ENCODE measurements around the gene NHEJ1. TPM values are rescaled to one million over a fixed set of nuclear protein-coding genes. Genes with fewer than 3 reads are reported as not detected.

The NHEJ1 gene
- polyA plus RNA-seq, 3 donors, result 12.6 to 20.9 (median 20.3) TPM

- Histone ChIP-seq H3K27me3 (ENCODE audit: control insufficient read depth in 2 of 2, insufficient read depth in 2 of 2, low read length in 2 of 2) (no peaks in the 10 kb centered on the region), H3K79me2 (ENCODE audit: insufficient read depth, low read length) (no peaks in the 10 kb centered on the region), H3K4me3 (replicated peaks in 1 of 3; ENCODE audit: low read depth in 2 of 3, low read length in 3 of 3) (no peak overlapping the region), H3K9ac (ENCODE audit: insufficient read depth, low read length, poor library complexity, severe bottlenecking) (no peak overlapping the region), H4K20me1 (ENCODE audit: insufficient read depth, low read length) (peaks cover 38% of the 10 kb centered on the region), H3K9me3 (replicated peaks in 1 of 2; ENCODE audit: control insufficient read depth in 1 of 2, insufficient read depth in 1 of 2, low read length in 2 of 2) (no peaks in the 10 kb centered on the region), H3K4me2 (replicated peaks; ENCODE audit: extremely low read depth, low read length, poor library complexity, severe bottlenecking) (no peak overlapping the region), H2AFZ (ENCODE audit: insufficient read depth, low read depth, low read length, poor library complexity, severe bottlenecking) (no peak overlapping the region), H3K27ac (ENCODE audit: low read depth in 1 of 2, low read length in 2 of 2) (no peak overlapping the region), H3K4me1 (ENCODE audit: control insufficient read depth in 1 of 2, insufficient read depth in 2 of 2, low read length in 2 of 2) (no peaks in the 10 kb centered on the region), H3K36me3 (replicated peaks in 1 of 2; ENCODE audit: control insufficient read depth in 1 of 2, insufficient read depth in 2 of 2, low read length in 2 of 2) (no peaks in the 10 kb centered on the region)
- WGBS (ENCODE audit: insufficient coverage), result no CpG with 5 or more reads among the region's 1 CpG
- H3K36me3 Mint-ChIP-seq, result peaks cover 19 to 29% of the 10 kb centered on the region in 2 donors
- peaks cover 0 to 2% (median 1%) of the 10 kb centered on the region in 3 donors for H3K27me3 Mint-ChIP-seq (ENCODE audit: low read depth in 3 of 3)
- TF ChIP-seq, protein P1, sequence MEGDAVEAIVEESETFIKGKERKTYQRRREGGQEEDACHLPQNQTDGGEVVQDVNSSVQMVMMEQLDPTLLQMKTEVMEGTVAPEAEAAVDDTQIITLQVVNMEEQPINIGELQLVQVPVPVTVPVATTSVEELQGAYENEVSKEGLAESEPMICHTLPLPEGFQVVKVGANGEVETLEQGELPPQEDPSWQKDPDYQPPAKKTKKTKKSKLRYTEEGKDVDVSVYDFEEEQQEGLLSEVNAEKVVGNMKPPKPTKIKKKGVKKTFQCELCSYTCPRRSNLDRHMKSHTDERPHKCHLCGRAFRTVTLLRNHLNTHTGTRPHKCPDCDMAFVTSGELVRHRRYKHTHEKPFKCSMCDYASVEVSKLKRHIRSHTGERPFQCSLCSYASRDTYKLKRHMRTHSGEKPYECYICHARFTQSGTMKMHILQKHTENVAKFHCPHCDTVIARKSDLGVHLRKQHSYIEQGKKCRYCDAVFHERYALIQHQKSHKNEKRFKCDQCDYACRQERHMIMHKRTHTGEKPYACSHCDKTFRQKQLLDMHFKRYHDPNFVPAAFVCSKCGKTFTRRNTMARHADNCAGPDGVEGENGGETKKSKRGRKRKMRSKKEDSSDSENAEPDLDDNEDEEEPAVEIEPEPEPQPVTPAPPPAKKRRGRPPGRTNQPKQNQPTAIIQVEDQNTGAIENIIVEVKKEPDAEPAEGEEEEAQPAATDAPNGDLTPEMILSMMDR (IDR thresholded peaks at IDR 0.05), result no peak
- no peak for DNase-seq
- peaks cover 0 to 2% (median 0%) of the 10 kb centered on the region in 7 donors for H3K9me3 Mint-ChIP-seq
- H3K27ac Mint-ChIP-seq, result no peak overlapping the region
- intact Hi-C loops (cut with micrococcal nuclease), result no loop called here
- H3K4me1 Mint-ChIP-seq, result peaks cover 9% of the 10 kb centered on the region
- no peak overlapping the region for H3K4me3 Mint-ChIP-seq
Measured at GRCh38 chr2:219125886-219126270, 34.7 kb downstream of the NHEJ1 start.

DNA sequence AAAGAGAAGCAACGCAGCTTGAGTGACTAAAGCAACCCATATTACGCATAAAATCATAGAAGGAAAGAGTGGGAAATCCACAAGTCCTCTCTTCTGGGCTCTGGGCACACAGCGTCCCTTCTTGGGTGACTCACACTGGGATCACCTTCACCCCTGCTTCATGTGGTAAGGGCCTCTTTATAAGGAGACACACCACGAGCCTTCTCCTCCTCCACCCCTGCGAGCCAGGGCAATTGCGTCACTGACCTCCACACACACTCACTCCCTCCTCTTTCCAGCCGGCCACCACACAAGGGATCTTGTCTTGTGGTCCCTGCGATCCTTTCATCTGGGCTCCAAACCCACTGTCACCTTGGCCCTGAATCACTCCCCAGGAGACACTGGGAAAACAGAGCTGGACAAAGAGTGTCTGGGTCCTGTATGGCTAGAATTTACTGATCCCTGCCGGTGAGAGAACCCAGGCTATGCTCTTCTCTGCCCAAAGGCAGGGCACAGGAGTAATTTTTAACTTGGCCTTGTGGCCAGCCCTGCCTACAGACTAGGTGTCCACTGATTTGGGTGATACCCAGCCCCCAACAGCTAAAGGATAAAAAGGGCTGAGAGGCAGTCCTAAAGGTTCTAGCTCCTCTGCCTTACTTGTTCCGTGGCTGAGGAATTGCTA lies 35.3 kb downstream of the NHEJ1 start:
- Histone ChIP-seq H3K4me1 (ENCODE audit: control insufficient read depth in 1 of 2, insufficient read depth in 2 of 2, low read length in 2 of 2) (no peaks in the 10 kb centered on the region), H3K27ac (ENCODE audit: low read depth in 1 of 2, low read length in 2 of 2) (no peak overlapping the region), H3K9ac (ENCODE audit: insufficient read depth, low read length, poor library complexity, severe bottlenecking) (no peak overlapping the region), H4K20me1 (ENCODE audit: insufficient read depth, low read length) (peaks cover 38% of the 10 kb centered on the region), H3K9me3 (replicated peaks in 1 of 2; ENCODE audit: control insufficient read depth in 1 of 2, insufficient read depth in 1 of 2, low read length in 2 of 2) (no peaks in the 10 kb centered on the region), H3K79me2 (ENCODE audit: insufficient read depth, low read length) (no peaks in the 10 kb centered on the region), H3K4me3 (replicated peaks in 1 of 3; ENCODE audit: low read depth in 2 of 3, low read length in 3 of 3) (no peak overlapping the region), H2AFZ (ENCODE audit: insufficient read depth, low read depth, low read length, poor library complexity, severe bottlenecking) (no peak overlapping the region), H3K4me2 (replicated peaks; ENCODE audit: extremely low read depth, low read length, poor library complexity, severe bottlenecking) (no peak overlapping the region), H3K36me3 (replicated peaks in 1 of 2; ENCODE audit: control insufficient read depth in 1 of 2, insufficient read depth in 2 of 2, low read length in 2 of 2) (no peaks in the 10 kb centered on the region), H3K27me3 (ENCODE audit: control insufficient read depth in 2 of 2, insufficient read depth in 2 of 2, low read length in 2 of 2) (no peaks in the 10 kb centered on the region)
- Mint-ChIP-seq H3K4me1 (peaks cover 9% of the 10 kb centered on the region), H3K27ac (no peak overlapping the region), H3K27me3 (ENCODE audit: low read depth in 3 of 3) (peaks cover 0 to 2% (median 1%) of the 10 kb centered on the region in 3 donors), H3K36me3 (peaks cover 16 to 25% of the 10 kb centered on the region in 2 donors), H3K4me3 (no peak overlapping the region), H3K9me3 (peaks cover 0 to 2% (median 0%) of the 10 kb centered on the region in 7 donors)
- peak in 1 of 3 donors; percentile 28 for DNase-seq
- TF ChIP-seq, protein P1 (IDR thresholded peaks at IDR 0.05), result no peak
- 43% methylated on average over 8 of the region's 10 CpGs for WGBS (ENCODE audit: insufficient coverage)
- intact Hi-C loops (cut with micrococcal nuclease), result no loop called here
